ENCODE data around the gene VN1R5.

- TF ChIP-seq, protein P1, sequence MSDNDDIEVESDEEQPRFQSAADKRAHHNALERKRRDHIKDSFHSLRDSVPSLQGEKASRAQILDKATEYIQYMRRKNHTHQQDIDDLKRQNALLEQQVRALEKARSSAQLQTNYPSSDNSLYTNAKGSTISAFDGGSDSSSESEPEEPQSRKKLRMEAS (IDR thresholded peaks at IDR 0.05) = no peak
- TF ChIP-seq, protein P2, sequence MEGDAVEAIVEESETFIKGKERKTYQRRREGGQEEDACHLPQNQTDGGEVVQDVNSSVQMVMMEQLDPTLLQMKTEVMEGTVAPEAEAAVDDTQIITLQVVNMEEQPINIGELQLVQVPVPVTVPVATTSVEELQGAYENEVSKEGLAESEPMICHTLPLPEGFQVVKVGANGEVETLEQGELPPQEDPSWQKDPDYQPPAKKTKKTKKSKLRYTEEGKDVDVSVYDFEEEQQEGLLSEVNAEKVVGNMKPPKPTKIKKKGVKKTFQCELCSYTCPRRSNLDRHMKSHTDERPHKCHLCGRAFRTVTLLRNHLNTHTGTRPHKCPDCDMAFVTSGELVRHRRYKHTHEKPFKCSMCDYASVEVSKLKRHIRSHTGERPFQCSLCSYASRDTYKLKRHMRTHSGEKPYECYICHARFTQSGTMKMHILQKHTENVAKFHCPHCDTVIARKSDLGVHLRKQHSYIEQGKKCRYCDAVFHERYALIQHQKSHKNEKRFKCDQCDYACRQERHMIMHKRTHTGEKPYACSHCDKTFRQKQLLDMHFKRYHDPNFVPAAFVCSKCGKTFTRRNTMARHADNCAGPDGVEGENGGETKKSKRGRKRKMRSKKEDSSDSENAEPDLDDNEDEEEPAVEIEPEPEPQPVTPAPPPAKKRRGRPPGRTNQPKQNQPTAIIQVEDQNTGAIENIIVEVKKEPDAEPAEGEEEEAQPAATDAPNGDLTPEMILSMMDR (IDR thresholded peaks at IDR 0.05 in 2 of 3, conservative IDR thresholded peaks at IDR 0.05 in 1 of 3; ENCODE audit: borderline replicate concordance in 1 of 3, insufficient read depth in 1 of 3, low read depth in 2 of 3, low read length in 2 of 3) = no peak
- TF ChIP-seq SIN3A (IDR thresholded peaks at IDR 0.05; ENCODE audit: low read depth) (no peak), POLR2A (IDR thresholded peaks at IDR 0.05; ENCODE audit: borderline replicate concordance, extremely low read depth, insufficient read depth, insufficient read length) (no peak), REST (IDR thresholded peaks at IDR 0.05; ENCODE audit: low read depth) (no peak), ATF3 (IDR thresholded peaks at IDR 0.05) (no peak), SP1 (IDR thresholded peaks at IDR 0.05; ENCODE audit: low read depth) (no peak), JUND (IDR thresholded peaks at IDR 0.05) (no peak), ZNF274 (IDR thresholded peaks at IDR 0.05; ENCODE audit: low read depth, low read length) (no peak), FOSL1 (IDR thresholded peaks at IDR 0.05; ENCODE audit: low read depth) (no peak)
Measured at GRCh38 chr1:247281001-247281574, 25.2 kb downstream of the VN1R5 start.
